GM18519 (cell line): ENCODE measurements around the gene ESRRG.

Source experiments
- ATAC-seq: cut with Tn5 transposase; IDR thresholded peaks from one replicate; pipeline ENCODE4 v1.9.1; 2021; ENCODE audit warnings: mild to moderate bottlenecking, moderate library complexity; ENCODE audit not compliant: unreplicated experiment, low FRiP score

ESRRG gene

DNA sequence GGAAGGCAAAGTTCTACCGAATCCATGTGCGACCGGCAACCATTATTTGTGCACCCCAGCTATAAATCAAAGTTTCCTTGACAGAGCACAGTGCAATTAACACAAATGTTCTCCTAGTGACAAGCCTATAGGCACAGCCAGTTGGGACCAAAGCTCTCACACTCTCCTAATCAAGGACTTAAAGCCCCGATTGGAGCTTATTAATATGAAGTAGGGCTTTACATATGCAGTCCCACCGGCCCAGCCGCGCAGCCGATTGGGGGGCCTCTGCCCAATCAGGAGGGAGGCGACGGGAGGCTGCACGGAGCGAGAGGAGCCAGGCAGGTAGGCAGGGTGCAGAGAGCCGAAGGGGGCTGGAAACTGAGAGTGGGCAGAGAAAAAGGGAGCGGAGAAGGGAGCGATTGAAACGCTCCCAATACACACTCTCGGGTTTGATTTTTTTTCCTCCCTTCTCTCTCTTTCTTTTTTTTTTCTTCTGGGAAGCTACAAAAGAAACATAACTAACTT lies at the start of gene ESRRG:
TSS of gene ESRRG (minus strand) at position 156 of the 507 bp plus-strand sequence. CDS start at position 26, 130 bp downstream.
- no peak for ATAC-seq

DNA sequence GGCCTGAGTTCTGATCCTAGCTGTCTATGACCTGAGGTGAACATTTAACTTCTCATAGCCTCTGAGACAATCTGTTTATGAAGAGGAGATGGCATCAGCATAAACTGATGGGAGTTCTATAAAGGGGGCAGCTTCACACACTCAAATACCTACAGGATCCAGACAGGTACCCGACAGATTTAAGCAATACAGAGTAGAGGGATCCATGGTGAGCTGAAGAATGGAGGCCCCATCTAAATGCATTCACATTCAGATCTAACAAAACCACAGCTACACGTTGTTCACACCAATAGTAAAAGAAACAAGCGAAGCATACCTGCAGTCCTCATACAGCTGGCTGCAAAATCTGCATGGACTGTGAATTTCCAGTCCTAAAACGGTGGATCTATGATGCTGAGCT lies 48.7 kb upstream of the ESRRG start:
- ATAC-seq: no peak

DNA sequence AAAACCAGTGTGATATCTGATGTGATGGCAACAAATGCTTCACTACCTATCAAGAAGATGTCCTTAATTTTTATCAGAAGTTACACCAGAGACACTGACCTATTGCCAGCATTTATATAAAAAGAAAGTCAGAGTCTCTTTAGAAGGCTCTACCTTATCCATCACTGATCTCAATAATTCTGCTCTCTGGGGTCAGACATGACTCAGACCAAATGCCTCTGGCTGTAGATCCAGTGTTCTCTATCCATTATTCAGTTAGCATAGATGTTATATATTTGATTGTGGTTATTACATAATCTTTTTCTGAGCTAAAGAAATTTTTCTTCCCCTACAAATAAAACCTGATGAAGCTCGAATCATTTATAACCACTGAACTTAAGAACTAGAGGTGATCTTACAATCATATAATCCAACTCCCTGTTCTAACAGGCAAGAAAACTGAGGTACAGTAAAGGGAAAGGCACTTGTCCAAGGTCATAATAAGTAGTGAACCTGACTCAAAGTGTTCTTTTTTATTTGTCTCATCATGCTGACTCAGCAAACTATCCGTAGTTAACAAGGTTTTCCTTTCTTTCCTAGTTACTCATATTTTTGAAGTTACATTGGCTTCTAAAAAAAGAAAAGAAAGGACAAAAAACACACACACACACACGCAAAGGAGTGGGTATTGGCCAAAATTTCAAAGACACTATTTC lies 43.6 kb upstream of the ESRRG start:
- ATAC-seq: no peak

DNA sequence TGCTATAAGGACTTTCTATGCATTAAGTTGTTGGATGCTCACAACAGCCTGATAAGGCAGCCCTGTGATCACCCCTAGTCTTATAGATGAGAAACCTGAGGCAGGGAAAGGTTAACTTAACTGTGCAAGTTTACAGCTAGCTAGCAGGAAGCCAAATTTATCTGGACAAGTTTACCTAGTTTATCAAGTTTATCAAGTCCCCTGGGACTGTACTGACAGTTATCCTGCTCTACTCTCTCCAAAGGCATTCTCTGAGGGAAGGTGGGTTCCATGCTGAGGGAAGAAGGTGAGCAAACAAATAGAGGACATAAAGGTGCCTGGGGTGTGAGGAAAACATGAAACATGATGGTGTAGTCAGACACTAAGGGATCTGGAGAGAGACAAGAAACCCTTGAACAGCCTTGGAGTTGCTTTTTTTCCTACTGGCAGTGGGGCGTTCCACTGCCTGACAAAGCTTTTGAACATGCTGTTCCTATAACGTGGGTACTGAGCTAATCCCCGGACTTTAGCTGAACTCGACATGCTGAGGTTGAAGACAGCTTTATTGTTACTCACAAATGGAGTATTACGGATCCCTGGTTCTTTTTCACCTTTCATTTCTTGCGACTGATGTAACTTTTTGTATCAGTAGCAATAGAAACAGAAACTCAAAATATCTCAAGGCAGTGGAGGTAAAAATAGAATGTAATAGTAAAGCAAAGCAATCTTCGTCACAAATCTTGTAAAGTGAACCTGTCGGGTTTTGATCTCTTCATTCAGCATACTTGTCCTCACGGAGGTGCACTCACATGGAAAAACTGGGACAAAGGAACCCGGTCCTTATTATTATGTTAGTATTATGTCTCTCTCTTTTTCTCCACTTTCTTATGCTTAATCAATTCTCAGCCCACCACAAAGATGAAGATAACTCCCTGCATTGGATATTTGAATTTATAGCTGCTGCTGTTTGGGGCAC lies 42.4 kb upstream of the ESRRG start:
- ATAC-seq: no peak

DNA sequence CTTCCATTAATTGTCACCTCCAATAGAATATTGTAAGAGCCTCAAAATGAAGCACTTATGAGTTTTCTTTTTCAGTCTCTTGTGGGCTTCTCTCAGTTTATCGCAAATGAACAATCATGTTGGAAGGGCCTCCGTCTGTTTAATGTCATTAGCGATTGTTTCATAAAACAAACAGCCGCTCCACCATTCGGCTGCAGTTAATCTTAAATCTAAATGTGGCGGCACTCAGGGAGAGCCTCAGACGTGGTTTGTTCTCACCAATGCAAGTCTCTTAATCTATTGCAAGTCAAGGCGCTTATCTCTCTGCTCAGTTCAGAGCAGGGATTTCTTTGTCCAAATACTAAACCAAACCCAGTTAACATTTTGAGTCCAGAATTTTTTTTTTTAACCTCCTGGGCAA lies 34.9 kb upstream of the ESRRG start:
- no peak for ATAC-seq

DNA sequence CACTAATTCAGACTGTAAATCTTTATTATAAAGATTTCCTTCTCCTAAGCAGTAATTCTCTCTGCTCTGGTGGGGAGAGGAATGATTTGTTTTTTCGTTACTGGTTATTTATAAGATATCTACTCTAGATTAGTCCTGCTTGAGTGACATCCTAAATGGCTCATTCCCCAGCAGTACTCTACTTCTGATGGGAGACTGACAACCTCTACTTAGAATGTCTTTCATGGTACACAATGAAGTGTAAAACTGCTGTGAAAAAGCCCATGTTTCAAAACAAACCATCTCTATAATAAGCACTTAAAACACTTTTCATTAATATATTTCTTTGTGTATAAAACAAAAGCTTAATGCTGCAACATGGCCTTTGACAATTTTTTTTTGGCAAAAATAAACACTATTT lies 33.9 kb upstream of the ESRRG start:
- no peak for ATAC-seq

DNA sequence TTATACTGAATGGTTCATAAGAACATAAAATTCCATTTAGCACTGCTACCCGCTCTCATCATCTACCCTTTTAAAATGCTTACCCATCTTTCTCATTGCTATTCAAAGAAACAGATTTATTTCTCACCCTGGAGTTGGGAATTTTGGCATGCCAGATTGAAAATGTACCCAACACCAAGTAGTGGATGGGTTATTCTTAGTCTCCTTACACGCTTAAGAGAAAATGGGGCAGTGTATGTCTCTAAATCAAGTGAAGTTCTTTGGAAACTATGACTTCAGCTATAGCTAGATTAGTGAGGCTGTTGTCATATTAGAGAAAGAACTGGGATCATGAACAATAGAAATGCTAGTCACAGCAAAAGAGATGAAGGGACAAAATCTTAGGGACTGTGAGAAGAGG lies 27.7 kb upstream of the ESRRG start:
- ATAC-seq: no peak

DNA sequence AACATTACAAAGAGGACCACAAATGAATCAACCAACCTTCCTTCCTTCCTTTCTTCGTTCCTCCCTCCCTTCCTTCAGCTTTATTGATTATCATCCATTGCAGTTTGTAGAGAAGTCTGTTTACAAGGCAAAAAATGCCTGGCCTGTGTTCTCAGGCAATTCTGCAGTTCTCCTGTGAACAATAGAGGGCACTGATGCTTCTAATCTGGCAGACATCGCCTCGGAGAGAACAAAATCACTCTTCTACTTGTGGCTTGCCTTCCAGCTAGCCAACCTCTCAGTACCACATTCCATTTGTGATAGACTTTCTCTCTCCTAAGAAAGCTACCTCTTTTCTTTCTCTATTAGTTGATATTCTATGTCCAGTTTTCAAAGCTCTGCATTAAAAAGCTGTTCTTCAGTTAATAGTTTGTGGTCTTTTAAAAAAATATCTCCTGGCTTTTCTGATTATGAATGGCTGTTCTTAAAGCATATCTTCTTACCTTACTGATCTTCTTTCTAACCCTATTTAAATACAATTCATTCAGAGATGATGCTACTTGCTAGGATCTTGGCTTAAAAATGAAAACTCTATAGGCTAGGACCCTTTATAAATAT lies 26.9 kb upstream of the ESRRG start:
- peak; percentile 76 for ATAC-seq

DNA sequence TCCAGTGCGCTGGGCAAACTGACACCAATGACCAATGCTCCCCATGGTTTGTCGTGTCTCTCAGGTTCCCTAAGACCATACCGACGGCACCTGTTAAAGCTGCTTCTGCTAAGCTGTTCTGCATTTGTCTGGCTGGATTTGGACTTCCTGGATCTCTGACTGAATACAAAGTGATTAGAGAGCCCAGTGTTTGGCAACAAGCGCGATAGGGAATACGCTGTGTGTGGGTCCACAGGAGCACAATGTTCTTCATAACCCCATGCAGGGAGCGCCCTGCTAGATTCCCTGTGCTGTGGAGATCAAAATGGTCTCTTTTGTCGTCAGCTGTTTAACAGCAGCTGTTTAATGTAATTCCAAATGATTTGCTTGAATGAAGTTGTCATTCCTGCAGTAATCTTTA lies 26.0 kb upstream of the ESRRG start:
- ATAC-seq: no peak

DNA sequence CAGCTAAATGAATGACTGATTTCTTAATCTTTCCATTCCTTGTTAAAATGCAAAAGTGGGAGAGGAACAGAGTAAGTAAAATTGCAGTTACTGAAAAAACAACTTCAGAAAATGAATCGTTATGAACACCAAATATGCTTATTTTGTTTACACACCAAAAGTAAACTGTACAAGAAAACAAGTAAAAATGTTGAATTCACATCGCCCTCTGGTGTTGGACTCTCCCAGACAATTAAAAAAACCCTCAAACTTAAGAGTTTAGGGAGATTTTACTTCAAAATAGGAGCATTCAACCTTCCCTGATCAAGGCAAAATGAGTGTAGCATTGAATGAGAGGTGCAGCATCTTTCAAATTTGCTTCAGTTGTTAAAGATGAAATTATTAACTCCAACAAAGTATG lies 19.4 kb upstream of the ESRRG start:
- no peak for ATAC-seq

DNA sequence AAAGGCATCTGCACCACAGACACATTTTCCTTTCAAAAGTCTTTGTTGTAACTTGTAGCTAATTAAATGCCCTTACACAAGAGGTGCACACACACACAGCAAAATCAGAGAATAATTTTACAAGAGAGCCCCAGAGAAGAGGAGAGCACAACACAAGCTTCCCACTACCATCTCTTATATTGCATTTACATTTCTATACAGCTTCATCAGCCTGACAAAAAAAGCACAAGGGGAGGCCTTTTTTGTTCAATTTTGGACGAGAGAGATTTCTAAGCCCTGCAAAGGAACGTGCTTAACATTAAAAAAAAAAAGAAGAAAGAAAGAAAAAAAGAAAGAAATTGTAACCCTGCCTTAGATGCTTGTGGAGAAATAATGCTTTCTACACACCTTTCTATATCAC lies 17.1 kb upstream of the ESRRG start:
- no peak for ATAC-seq

DNA sequence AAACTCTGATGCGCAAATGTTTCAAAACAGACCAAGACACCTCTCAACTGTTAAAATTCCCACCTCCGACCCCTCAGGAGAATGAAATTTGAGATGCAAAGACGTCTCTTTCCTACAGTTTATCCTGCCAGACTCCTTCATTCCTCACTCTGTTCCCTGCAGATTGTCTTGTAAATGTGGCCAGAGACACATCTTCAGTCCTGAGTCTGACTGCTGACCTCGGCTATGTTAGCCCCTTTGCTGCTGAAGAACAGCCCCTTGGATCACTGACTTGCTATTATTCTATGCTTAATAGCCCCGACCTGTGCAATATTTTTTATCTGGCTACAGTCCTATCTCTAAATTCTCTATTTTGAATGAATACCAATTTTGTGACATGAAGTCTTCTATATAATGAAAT lies 16.6 kb upstream of the ESRRG start:
- ATAC-seq: no peak

DNA sequence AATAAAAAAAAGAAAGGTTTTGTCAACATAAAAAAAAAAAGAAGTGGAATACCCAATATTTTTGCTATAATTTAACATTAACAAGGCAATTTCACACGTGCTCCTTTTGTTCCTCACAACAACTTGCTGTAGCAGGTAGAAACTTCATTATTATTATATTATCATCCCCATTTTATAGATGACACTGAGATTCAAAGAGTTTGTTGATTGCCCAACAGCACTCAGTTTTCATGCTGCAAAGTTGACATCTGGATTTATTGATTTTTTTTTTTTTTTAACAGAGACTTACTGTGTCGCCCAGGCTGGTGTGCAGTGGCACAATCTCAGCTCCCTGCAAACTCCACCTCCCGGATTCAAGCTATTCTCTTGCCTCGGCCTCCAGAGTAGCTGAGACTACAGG lies 8.9 kb upstream of the ESRRG start:
- no peak for ATAC-seq

DNA sequence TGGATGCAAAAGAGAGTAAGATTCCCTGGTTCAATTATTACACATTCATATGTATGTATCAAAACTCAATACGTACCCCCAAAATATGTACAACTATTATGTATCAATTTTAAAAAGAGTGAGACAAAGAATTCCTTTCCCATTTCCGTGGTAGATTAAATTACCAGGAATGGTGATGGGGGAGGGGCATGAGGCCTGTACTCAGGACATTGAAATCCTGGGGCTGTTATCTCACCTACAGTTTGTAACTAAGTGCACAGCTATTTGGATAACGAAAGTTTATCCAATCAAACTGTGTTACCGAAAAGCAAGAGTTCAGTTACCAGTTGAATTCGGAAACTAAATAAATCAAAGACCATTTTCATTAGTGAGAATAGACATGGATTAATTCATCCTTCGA lies 8.3 kb upstream of the ESRRG start:
- no peak for ATAC-seq

DNA sequence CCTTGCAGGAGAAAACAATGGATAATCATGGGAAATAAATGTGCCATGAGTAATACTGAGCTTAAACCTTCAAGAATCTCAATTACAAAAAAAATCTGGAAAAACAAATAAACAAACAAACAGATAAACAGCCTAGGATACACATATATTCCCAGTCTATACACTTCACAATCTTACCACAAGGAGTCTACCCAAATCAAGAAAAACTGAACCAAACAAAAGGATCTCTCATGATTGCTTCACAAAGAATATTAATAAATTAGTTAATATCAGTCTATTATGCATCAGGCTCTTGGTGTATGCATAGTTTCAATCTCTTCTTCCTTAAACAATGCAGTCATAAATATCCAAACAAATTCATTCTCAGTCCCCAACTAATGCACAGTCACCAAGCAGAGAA lies 3.2 kb upstream of the ESRRG start:
- no peak for ATAC-seq

DNA sequence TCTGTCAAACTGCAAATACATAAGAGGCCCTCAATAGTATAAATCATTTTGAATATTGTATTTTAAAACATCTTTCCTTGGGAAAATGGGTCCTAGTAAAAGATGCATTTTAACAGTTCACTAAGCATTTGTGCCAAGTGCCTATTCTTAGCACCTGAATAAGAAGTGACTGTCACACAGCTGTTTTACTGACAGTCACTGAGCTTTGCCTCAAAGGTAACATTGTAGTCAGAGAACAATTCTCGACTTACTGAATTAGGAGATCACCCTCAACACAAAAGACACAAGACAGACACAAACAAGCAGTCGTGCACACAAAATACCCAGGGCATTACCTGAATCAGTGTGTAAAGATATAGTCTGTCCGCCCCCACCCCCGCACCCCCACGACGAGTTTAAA lies 408 bp downstream of the ESRRG start:
- ATAC-seq: no peak

DNA sequence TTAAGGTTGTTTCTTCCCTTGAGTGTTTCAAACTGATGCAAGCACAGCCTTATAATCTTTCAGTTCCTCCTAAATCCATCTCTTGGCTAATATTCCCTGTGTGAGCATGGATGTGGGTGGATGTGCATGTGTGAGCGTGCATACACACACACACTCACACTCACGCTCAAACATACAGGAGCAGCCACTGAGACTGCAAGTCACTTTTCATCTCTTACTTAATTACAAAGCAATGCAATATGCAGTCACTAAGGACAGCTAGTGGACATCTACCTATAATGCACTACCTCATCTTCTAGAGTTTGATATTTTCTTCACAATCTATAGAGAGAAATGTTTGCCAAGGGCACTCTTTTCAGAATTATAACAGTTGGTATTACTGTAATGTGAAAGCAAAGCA lies 1.4 kb downstream of the ESRRG start:
- no peak for ATAC-seq

DNA sequence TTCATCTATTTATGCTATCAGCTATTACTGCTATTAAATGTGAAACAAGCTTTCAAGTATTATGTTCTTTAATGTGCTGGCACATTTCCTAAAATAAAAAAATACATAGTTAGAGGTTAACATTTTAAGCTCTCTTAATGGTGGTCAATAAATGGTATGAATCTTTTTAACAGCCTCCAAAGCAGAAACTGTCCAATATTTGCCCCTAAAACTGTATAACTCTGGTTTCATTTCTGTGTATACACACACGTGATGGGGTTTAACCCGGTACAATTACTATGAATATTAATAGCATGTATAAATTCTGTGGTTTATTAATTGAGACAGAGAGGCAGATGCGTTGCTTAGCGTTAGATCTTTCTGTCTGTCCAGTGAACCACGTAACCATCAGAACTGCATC lies 2.2 kb downstream of the ESRRG start:
- ATAC-seq: no peak

DNA sequence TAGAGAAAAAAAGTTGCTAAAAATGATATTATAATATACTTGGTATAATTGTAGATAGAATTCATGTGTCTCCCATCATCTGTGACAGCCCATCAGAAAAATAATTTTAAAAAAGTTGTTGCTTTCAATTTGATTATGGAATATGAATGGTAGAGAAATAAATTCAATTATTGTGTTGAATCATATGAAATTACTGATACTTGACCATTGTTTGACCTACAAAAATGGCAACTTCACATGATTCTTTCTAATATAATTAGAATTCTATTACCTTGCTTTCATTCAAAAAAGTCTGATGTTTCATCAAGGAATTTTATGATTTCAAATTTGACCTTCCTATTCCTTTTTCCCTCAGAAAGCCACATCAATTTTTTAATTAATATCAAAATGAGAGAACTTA lies 11.5 kb downstream of the ESRRG start:
- no peak for ATAC-seq

DNA sequence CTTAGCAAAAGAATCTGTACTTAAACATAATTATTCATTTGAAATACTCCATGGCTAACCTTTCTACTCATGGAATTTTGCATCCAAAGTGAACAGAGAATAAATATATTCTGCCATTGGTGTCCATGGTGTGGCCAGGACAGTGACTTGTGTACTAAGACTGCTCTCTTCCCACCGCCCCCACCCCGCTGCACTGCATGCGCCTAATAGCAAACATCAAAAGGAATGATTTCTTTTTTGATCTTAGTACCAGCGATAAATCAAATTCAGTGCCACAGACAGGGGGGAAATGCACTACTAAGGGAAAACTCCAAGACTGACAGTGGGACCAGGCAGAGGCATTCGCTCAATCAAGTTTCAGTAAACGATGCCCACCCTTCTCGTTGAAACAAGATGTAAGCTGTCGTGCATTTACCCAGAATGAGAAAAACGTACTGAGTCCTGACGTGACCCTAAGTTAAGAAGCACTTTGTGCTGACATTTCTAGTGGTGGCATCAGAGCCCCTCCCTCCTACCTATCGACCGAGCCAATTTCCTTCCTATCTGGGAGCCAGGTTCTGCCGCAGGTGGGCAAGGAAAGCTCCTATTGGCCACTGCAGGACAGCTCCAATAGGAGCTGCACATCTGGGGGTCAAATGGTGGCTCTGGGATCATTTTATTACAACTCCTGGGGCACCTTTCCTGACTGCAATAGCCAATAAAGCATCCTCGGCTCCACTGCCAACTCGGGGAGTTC lies 12.5 kb downstream of the ESRRG start:
- ATAC-seq: no peak

DNA sequence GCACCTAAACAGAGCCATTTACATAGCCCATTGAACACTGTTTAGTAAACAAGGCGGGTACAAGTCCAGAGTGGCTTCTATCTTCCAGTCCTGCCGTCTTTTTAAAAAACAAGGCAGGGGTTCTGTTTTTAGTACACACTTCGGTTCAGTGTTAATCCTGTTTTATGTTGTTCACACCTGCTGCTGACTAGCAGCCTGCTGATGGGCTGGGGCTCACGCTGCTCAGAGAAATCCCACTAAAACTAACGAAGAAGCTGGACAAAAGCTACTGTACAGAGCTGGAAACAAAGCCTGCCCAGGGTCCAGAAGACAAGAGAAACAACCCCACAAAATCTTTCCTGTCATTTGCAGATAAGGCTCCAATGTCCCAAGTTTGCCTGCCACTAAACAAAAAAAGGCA lies 13.2 kb downstream of the ESRRG start:
- no peak for ATAC-seq
